LNCaP clone FGC (cell line): ENCODE results near the gene GPATCH8.
A peak's percentile ranks its signal among the peaks of the same experiment; 100 is the strongest.

Source experiments
- DNase-seq: peaks from one replicate; pipeline ENCODE4 v3.0.0-alpha.2; 2011; ENCODE audit warnings: low read depth
- H3K4me3 ChIP-seq: 2 replicates; pipeline ENCODE4 v1.5.1; 2011; ENCODE audit warnings: mild to moderate bottlenecking, low read depth, low read length, control low read depth
- CTCF ChIP-seq: IDR thresholded peaks from 2 replicates; pipeline ENCODE4 v1.5.1; 2012; ENCODE audit warnings: mild to moderate bottlenecking; ENCODE audit not compliant: control insufficient read depth, insufficient read depth; ENCODE audit errors: extremely low read depth

Gene GPATCH8

GRCh38 chr17:44381810-44382305 lies 121.3 kb downstream of the GPATCH8 start:
- no peak for TF ChIP-seq CTCF
- no peak overlapping the region for H3K4me3 ChIP-seq
- DNase-seq: no peak

DNA sequence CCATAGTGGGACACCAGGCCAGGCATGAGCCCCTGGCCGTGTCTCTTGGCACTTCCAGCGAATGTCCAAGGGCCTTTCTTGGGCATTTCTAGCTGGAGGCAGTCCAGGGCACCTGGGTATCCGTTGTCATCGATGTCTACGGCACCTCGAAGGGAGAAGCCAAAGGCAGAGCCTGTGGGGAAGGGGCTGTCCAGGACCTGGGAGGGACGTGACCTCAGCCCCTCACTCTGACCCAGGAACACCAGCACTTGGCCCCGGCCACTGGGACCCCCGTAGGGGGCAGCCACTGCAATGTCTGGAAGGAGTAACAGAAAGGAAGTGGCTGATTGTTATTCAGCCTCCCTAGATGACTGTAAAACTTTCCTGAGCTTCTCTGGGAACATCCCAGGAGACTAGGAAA lies 122.4 kb downstream of the GPATCH8 start:
- TF ChIP-seq CTCF: no peak
- no peak for DNase-seq
- H3K4me3 ChIP-seq: no peak overlapping the region

GRCh38 chr17:44379887-44380286 lies 123.3 kb downstream of the GPATCH8 start:
- no peak overlapping the region for H3K4me3 ChIP-seq
- DNase-seq: no peak
- no peak for TF ChIP-seq CTCF

GRCh38 chr17:44378171-44378705 lies 125.0 kb downstream of the GPATCH8 start:
- H3K4me3 ChIP-seq: no peak overlapping the region
- no peak for DNase-seq

DNA sequence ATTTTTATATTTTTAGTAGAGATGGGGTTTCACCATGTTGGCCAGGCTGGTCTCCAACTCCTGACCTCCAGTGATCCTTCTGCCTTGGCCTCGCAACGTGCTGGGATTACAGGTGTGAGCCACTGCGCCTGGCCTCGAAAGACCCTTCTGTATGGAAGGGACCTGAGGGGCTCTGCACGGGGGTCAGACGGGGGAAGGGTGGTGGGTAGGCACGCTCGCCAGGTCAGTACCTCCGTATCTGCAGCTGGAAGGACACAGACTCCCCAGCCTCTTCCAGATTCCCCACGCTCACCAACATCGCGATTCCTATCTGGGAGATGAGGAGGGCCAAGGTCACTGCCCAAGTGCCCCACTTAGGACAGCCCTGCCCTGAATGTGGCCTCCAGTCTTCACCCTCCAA lies 126.4 kb downstream of the GPATCH8 start:
- no peak for TF ChIP-seq CTCF
- no peak overlapping the region for H3K4me3 ChIP-seq
- DNase-seq: no peak

More at GRCh38 chr17:44378171-44378705, 125.0 kb downstream of the GPATCH8 start:
- TF ChIP-seq CTCF: no peak

GRCh38 chr17:44376124-44376523 lies 127.1 kb downstream of the GPATCH8 start:
- DNase-seq: peak; percentile 1
- no peak overlapping the region for H3K4me3 ChIP-seq
- TF ChIP-seq CTCF: peak; percentile 18; the same call in 1 of the 2 replicates
